Measurements from ENCODE around the gene MAP3K20.
"Not testable (repeated sequence)": the region's sequence is repeated elsewhere in the genome, so short reads cannot be mapped to it uniquely, and the experiment has no call there.

Gene MAP3K20

GRCh38 chr2:173164396-173164795, 88.8 kb downstream of the MAP3K20 start:
- DNase-seq: no peak

DNA sequence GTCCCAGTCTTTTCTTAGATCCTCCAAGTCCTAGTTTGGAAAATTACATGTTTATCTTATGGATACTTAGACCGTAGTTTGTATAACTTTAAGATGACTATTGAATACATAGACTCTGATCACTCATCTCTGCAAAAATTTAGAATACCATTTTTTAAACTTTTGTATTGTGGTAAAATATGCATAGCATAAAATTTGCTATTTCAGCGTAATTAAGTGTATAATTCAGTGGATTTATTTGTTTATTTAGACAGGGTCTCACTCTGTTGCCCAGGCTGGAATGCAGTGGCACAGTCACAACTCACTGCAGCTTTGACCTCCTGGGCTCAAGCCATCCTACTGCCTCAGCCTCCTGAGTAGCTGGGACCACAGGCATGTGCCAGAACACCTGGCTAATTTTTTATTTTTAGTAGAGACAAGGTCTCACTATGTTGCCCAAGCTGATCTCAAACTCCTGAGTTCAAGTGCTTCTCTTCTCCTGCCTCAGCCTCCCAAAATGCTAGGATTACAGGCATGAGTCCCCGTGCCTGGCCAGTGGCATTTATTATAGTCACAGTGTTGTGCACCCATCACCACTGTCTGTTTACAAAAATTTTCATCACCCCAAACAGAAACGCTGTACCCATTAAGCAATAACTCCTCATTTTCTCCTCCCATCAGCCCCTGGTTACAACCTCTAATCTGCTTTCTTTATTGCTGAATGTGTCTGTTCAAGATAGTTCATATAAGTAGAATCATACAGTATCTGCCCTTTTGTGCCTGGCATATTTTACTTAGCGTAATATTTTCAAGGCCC, 90.0 kb downstream of the MAP3K20 start:
- DNase-seq: no peak

DNA sequence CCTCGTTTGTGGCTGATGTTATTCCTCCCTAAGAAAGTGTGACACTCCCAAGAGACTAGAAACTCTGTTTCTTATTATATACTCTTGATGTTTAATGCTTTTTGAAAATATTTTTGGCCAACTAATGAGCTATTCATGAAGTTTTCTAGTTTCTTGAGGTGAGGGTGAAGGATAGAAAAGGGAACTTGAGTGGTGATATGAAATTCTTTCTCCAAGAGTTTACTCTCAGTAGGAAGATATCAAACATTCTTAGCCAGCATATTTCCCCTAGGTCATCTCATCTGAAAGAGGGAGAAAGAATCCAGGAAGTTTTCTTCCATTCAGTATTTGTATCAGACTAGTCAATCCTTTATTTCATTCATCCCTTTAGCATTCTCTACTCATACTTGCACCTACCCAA, 95.7 kb downstream of the MAP3K20 start:
- DNase-seq: no peak

DNA sequence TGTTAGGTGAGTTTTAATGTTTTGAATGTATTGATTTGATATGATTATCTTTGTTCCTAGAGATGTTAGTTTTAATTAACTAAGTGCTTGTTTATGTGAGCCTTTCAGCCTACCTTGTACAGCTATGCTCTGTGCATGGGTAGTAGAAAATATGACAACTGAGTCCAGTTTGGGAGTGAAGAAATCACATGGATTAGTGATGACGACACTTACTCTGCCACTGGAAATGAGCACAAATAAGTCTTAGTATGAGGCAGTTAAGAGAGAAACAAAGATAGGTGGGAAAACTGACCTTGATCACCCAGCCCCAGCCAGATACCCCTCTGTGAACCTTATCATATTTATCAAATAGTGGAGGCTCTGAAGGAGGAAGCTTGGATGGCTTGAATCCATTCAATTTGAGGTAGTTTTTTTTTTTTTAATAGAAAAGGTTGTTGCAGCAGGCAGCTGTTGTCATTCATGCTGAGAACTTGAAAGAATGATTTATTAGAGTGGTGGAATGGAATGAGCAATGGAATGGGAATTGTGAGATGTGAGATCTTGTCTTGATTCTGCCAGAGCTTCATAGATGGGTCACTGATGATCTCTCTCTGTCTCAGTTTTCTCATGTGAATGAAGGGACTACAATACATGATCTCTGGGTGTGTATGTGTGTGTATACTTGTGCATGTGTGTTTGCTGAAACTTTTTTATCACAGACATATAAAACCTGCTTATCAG, 96.4 kb downstream of the MAP3K20 start:
- DNase-seq: no peak

DNA sequence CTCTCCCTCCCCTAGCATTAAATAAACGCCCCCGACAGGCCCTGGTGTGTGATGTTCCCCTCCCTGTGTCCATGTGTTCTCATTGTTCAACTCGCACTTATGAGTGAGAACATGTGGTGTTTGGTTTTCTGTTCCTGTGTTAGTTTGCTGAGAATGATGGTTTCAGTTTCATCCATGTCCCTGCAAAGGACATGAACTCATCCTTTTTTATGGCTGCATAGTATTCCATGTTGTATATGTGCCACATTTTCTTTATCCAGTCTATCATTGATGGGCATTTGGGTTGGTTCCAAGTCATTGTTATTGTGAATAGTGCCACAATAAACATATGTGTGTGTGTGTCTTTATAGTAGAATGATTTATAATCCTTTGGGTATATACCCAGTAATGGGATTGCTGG, 98.7 kb downstream of the MAP3K20 start:
- DNase-seq: not testable (repeated sequence)

- DNase-seq: no peak
Measured at GRCh38 chr2:173175222-173175621, 99.6 kb downstream of the MAP3K20 start.

GRCh38 chr2:173181982-173182381, 106.3 kb downstream of the MAP3K20 start:
- no peak for DNase-seq

- no peak for DNase-seq
Measured at GRCh38 chr2:173184031-173185004, 108.7 kb downstream of the MAP3K20 start.

DNA sequence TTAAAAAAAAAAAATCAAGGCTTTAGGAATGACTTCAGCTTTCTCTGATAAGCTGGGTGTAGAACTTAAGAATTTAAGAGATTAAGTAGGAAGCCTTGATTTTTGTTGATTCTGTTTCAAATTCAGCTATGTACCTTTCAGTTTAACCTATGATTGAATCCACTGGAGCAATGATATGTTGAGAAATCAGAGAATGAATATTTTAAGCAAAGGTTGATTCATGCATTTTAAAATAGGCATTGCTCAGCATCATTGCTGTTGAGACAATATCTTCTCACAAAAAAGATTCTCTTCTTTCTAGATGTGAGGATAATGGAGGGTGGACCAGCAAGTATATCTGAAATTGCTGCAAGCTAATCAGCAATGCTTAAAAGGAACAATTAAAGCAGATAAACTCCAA, 109.8 kb downstream of the MAP3K20 start:
- no peak for DNase-seq

DNA sequence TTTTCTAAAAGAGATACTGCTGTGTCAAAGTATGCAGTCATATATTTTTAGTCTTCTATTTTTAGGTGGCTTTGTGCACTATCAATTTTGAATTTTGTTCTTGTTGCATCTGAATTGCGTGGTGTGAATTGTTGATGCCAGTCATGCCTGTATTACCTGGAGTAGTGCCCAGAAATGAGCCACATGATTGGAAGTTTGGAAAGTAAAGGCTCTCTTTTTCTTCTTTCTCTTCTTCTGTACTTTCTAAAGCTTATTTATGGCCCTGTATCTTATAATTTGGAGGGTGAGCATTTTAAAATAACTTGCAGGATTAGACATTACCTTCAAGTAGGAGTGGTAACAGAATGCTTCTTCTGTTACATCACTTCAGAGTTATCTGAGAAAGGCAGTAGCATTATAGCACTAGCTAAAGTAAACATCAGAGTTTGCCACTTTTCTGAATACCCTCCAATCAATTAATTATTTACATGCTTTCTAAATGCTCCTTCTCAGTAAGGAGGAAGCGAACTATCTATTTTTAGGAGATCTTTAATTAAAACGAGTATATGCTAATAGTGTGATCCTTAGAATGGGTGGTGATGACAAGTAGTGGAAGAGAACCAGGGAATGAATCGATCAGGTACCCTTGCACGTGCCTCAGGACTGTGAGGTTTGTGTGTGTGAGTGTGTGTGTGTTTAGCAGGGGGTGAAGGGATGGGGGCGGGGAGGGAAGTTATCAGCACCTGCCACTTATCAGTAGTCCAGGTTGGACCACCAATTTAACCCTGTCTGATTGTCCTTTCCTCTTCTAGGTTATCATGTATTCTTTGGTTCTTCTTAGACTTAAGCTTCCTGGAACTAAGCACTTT, 112.5 kb downstream of the MAP3K20 start:
- DNase-seq: no peak

DNA sequence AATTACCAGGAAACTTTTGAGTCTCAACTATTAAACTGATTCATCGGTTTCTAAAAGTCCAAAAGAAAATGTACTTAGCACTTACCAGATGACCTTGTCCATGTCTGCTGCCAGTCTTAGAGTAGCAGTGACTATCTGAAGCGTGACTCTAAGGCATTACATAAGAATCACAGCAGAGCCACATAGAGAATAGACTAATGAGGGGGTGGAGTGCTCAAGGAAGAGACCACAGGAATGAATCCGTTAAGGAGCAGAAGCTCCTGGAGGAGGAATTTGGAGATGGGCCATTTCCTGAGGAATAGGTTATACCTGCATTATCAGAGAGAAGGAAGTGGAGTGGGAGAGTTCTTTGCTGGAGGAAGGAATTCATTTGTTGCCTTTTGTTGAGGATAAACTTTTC, 116.0 kb downstream of the MAP3K20 start:
- no peak for DNase-seq

GRCh38 chr2:173192071-173192470, 116.4 kb downstream of the MAP3K20 start:
- no peak for DNase-seq

DNA sequence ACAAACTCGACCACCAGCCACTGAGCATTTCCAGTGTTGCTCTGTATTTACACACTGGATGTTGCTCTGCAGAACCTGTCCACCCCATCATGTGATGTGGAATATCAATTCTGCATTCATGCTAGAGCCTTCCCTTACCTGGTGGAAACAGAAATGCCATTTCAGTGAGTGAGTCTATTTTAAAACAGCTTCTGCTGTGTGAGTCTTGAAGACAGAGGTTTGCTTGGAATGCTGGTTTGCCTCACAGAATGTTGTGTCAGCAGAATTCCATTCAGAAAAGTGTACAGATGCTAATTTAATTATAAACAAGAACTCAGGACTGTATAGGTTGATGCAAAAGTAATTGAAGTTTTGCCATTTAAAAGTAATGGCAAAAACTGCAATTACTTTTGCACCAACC, 118.3 kb downstream of the MAP3K20 start:
- DNase-seq: no peak

GRCh38 chr2:173195100-173195499, 119.5 kb downstream of the MAP3K20 start:
- no peak for DNase-seq

GRCh38 chr2:173196080-173196479, 120.4 kb downstream of the MAP3K20 start:
- DNase-seq: no peak

GRCh38 chr2:173196638-173197037, 121.0 kb downstream of the MAP3K20 start:
- DNase-seq: no peak

GRCh38 chr2:173198327-173198726, 122.7 kb downstream of the MAP3K20 start:
- DNase-seq: no peak

GRCh38 chr2:173199294-173199693, 123.6 kb downstream of the MAP3K20 start:
- DNase-seq: no peak

DNA sequence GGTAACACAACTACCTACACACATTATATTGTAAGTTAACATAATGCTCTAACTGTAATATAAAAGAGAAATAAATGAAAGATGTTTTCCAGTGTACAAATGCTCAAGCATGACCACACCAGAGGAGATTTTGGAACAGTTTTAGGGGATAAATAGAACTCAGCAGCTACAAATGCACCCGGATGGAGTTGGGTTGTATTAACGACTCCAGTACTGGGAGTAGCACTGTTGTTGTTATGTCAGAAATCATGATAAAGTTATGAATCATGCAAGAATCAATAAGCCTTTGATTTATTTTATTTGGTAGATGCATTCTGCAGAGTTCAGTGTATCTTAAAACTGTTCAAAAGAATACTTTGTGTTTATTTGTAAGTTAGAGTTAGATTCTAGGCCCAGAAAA, 126.9 kb downstream of the MAP3K20 start:
- no peak for DNase-seq

- DNase-seq: no peak
Measured at GRCh38 chr2:173204316-173204715, 128.7 kb downstream of the MAP3K20 start.

DNA sequence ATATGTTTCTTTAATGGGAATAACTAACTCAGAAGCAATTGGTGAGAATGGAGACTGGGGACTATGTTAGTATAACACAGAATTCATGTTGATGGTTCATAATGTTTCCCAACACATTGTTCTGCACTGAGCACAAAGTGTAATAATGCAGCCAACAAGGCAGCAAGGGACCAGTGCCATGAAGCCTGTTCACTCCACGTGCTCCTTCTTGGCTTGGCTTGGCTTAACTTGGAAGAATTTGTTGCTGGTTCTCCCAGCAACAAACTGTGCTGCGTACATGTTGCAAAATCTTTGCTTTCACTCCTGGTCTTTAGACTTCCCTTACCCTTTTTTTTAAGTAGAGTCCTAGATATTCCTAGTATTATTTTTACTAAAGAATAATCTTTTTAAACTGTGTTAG, 129.7 kb downstream of the MAP3K20 start:
- DNase-seq: no peak

- DNase-seq: not testable (repeated sequence)
Measured at GRCh38 chr2:173207124-173207523, 131.5 kb downstream of the MAP3K20 start.
